Tongue (tissue), 2 donors: ENCODE data around the gene PRKAB2. TPM values are rescaled to one million over a fixed set of nuclear protein-coding genes. Genes with fewer than 3 reads are reported as not detected.
A peak's percentile ranks its signal among the peaks of the same experiment; 100 is the strongest.
"Not testable (repeated sequence)": the region's sequence is repeated elsewhere in the genome, so short reads cannot be mapped to it uniquely, and the experiment has no call there.

Source experiments
- DNase-seq: peaks from one replicate; pipeline ENCODE4 v3.0.0-alpha.2; 2015
- total RNA-seq: library from RNA; depleted of rRNA; stranded (reverse); fragments of >200 nt; gene quantifications from one replicate; pipeline ENCODE4 v1.2.3, GENCODE V29; 2014

PRKAB2 gene
- total RNA-seq, 1 donor from 2014 or later: 45.5 TPM

- DNase-seq: peak; percentile 33
Observed at GRCh38 chr1:147171399-147172167, 687 bp downstream of the PRKAB2 start.

- no peak for DNase-seq
Observed at GRCh38 chr1:147169840-147170674, 2.2 kb downstream of the PRKAB2 start.

GRCh38 chr1:147169171-147169570 is 3.1 kb downstream of the PRKAB2 start:
- DNase-seq: no peak

GRCh38 chr1:147168626-147169058 is 3.6 kb downstream of the PRKAB2 start:
- DNase-seq: no peak

GRCh38 chr1:147167365-147167764 is 4.9 kb downstream of the PRKAB2 start:
- DNase-seq: no peak

- no peak for DNase-seq
Observed at GRCh38 chr1:147163019-147163418, 9.3 kb downstream of the PRKAB2 start.

- no peak for DNase-seq
Observed at GRCh38 chr1:147162093-147162492, 10.2 kb downstream of the PRKAB2 start.

GRCh38 chr1:147157116-147157515 is 15.2 kb downstream of the PRKAB2 start:
- not testable (repeated sequence) for DNase-seq

- DNase-seq: no peak
Observed at GRCh38 chr1:147156642-147157041, 15.6 kb downstream of the PRKAB2 start.

- DNase-seq: no peak
Observed at GRCh38 chr1:147152772-147153171, 19.5 kb downstream of the PRKAB2 start.

GRCh38 chr1:147151244-147151643 is 21.0 kb downstream of the PRKAB2 start:
- no peak for DNase-seq

- no peak for DNase-seq
Observed at GRCh38 chr1:147142886-147143285, 29.4 kb downstream of the PRKAB2 start.

- DNase-seq: not testable (repeated sequence)
Observed at GRCh38 chr1:147130721-147131120, 41.5 kb downstream of the PRKAB2 start.

- no peak for DNase-seq
Observed at GRCh38 chr1:147129116-147129873, 43.0 kb downstream of the PRKAB2 start.

GRCh38 chr1:147124266-147124665 is 48.0 kb downstream of the PRKAB2 start:
- DNase-seq: no peak

GRCh38 chr1:147117109-147117508 is 55.2 kb downstream of the PRKAB2 start:
- no peak for DNase-seq

- no peak for DNase-seq
Observed at GRCh38 chr1:147115496-147115895, 56.8 kb downstream of the PRKAB2 start.

GRCh38 chr1:147115079-147115478 is 57.2 kb downstream of the PRKAB2 start:
- not testable (repeated sequence) for DNase-seq

GRCh38 chr1:147114353-147114752 is 57.9 kb downstream of the PRKAB2 start:
- not testable (repeated sequence) for DNase-seq

GRCh38 chr1:147111381-147112130 is 60.7 kb downstream of the PRKAB2 start:
- DNase-seq: no peak

- DNase-seq: no peak
Observed at GRCh38 chr1:147110872-147111271, 61.4 kb downstream of the PRKAB2 start.

- DNase-seq: no peak
Observed at GRCh38 chr1:147110434-147110833, 61.8 kb downstream of the PRKAB2 start.
